ENCODE data around the gene DPYD. TPM values are rescaled to one million over a fixed set of nuclear protein-coding genes. Genes with fewer than 3 reads are reported as not detected.
A peak's percentile ranks its signal among the peaks of the same experiment; 100 is the strongest.

DPYD gene
- total RNA-seq, 1 experiment from 2014 or later = 0.46 TPM

GRCh38 chr1:97925151-97925550 lies 4.3 kb upstream of the DPYD start:
- H3K4me3 Mint-ChIP-seq = no peak overlapping the region
- ChIA-PET POLR2A (no interaction called here), CTCF (no interaction called here)
- DNase-seq (ENCODE audit: low spot score) = no peak
- H3K9me3 Mint-ChIP-seq = no peaks in the 10 kb centered on the region
- no peak for TF ChIP-seq ZNF138 (CRISPR knock-in tag; conservative IDR thresholded peaks at IDR 0.05)
- no peak for ATAC-seq
- no peak overlapping the region for H3K27ac Mint-ChIP-seq
- no peaks in the 10 kb centered on the region for H3K36me3 Mint-ChIP-seq
- H3K4me1 Mint-ChIP-seq = peaks cover 18% of the 10 kb centered on the region
- peaks cover 6% of the 10 kb centered on the region for H3K27me3 Mint-ChIP-seq (ENCODE audit: low read depth)

GRCh38 chr1:97923811-97924210 lies 3.0 kb upstream of the DPYD start:
- Mint-ChIP-seq H3K4me3 (no peak overlapping the region), H3K27me3 (ENCODE audit: low read depth) (peaks cover 20% of the 10 kb centered on the region), H3K9me3 (no peaks in the 10 kb centered on the region), H3K27ac (no peak overlapping the region), H3K4me1 (peaks cover 24% of the 10 kb centered on the region), H3K36me3 (no peaks in the 10 kb centered on the region)
- ATAC-seq (no peak), DNase-seq (ENCODE audit: low spot score) (no peak)
- CTCF ChIA-PET = no interaction called here
- TF ChIP-seq KAT7 (CRISPR knock-in tag; IDR thresholded peaks at IDR 0.05; ENCODE audit: borderline replicate concordance) (no peak), OVOL2 (CRISPR knock-in tag; IDR thresholded peaks at IDR 0.05; ENCODE audit: borderline replicate concordance) (no peak), CREB1 (CRISPR knock-in tag; IDR thresholded peaks at IDR 0.05) (no peak), ZNF425 (CRISPR knock-in tag; conservative IDR thresholded peaks at IDR 0.05) (no peak), IRF2 (CRISPR knock-in tag; IDR thresholded peaks at IDR 0.05; ENCODE audit: borderline replicate concordance, low read depth) (no peak), MLX (CRISPR knock-in tag; IDR thresholded peaks at IDR 0.05) (no peak), NR1H2 (CRISPR knock-in tag; IDR thresholded peaks at IDR 0.05) (no peak), ZNF512 (CRISPR knock-in tag; IDR thresholded peaks at IDR 0.05; ENCODE audit: borderline replicate concordance) (no peak), ZBTB21 (CRISPR knock-in tag; IDR thresholded peaks at IDR 0.05; ENCODE audit: borderline replicate concordance) (no peak), IRF1 (CRISPR knock-in tag; IDR thresholded peaks at IDR 0.05) (no peak), ESRRA (CRISPR knock-in tag; IDR thresholded peaks at IDR 0.05; ENCODE audit: borderline replicate concordance) (no peak), MAX (CRISPR knock-in tag; IDR thresholded peaks at IDR 0.05) (no peak)
- POLR2A ChIA-PET = no interaction called here

GRCh38 chr1:97920276-97920831 lies 480 bp downstream of the DPYD start:
- ChIA-PET CTCF (interaction anchor here (2.8 kb wide), 1 partner anchor 133 kb away, joined by 7 read pairs; no protein-coding TSS in a partner anchor), POLR2A (interaction anchor here (0.7 kb wide), 1 partner anchor 57 kb away, joined by 3 read pairs; no protein-coding TSS in a partner anchor)
- peaks cover 23% of the 10 kb centered on the region for H3K4me1 Mint-ChIP-seq
- DNase-seq (ENCODE audit: low spot score) (no peak), ATAC-seq (peak; percentile 9)
- peaks cover 27% of the 10 kb centered on the region for H3K27me3 Mint-ChIP-seq (ENCODE audit: low read depth)
- H3K36me3 Mint-ChIP-seq = no peaks in the 10 kb centered on the region
- H3K9me3 Mint-ChIP-seq = no peaks in the 10 kb centered on the region
- H3K27ac Mint-ChIP-seq = no peak overlapping the region
- H3K4me3 Mint-ChIP-seq = peak overlapping the region; percentile 88
- no peak for TF ChIP-seq E2F4 (CRISPR knock-in tag; IDR thresholded peaks at IDR 0.05; ENCODE audit: borderline replicate concordance, low read depth)
- TF ChIP-seq KAT7 (CRISPR knock-in tag; IDR thresholded peaks at IDR 0.05; ENCODE audit: borderline replicate concordance) = no peak
- no peak for TF ChIP-seq ARID4B (CRISPR knock-in tag; IDR thresholded peaks at IDR 0.05; ENCODE audit: borderline replicate concordance)
- no peak for TF ChIP-seq GRHL2 (CRISPR knock-in tag; IDR thresholded peaks at IDR 0.05; ENCODE audit: insufficient replicate concordance, severe bottlenecking)
- no peak for TF ChIP-seq RORB (CRISPR knock-in tag; IDR thresholded peaks at IDR 0.05)
- no peak for TF ChIP-seq USF1 (CRISPR knock-in tag; IDR thresholded peaks at IDR 0.05)
- TF ChIP-seq NR1H2 (CRISPR knock-in tag; IDR thresholded peaks at IDR 0.05) = no peak

Measured in WTC11 (cell line).